ENCODE measurements around the gene PRUNE2.
"Not testable (repeated sequence)": the region's sequence is repeated elsewhere in the genome, so short reads cannot be mapped to it uniquely, and the experiment has no call there.

The PRUNE2 gene

GRCh38 chr9:76595645-76596044, 310.3 kb downstream of the PRUNE2 start:
- no peak for DNase-seq (ENCODE audit: extremely low spot score)
- TF ChIP-seq TARDBP (IDR thresholded peaks at IDR 0.05) (no peak), ZNF384 (IDR thresholded peaks at IDR 0.05) (no peak), LEF1 (IDR thresholded peaks at IDR 0.05; ENCODE audit: borderline replicate concordance) (no peak), FOXM1 (IDR thresholded peaks at IDR 0.05; ENCODE audit: borderline replicate concordance) (no peak), ELF4 (IDR thresholded peaks at IDR 0.05) (no peak), FOXK2 (IDR thresholded peaks at IDR 0.05) (no peak)
- ChIA-PET CTCF (no interaction called here), POLR2A (no interaction called here)

DNA sequence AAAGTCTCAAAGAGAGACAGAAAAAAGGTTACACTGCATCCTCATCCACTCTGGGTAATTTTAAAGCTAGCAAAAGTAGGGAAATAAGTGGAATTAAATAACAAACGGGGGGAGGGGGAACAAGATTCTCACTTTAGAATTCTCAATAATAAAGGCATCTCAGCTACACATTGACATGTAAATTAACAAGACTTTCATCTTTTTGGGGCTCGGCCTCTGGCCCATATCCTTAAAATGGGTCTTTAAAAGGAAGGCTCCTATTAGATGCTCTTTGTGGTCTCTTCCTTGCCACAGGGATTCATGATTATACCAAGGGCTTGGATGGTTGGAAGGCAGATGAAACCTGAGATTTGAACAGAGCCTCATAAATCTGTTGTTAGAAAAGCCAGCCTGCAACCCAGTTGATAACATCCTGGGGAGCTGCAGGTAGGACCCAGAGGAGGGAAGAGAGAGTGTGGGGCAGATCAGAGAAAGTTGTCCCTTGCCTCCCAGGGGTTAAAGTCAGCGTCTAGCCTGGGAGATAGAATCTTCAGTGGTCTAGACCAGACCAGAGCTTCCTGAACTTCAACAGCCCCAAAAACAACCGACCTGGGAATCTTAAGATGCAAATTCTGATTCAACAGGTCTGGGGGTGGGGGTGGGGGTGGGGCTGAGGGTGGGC, 311.0 kb downstream of the PRUNE2 start:
- TF ChIP-seq ELF4 (IDR thresholded peaks at IDR 0.05) = no peak
- no peak for TF ChIP-seq SP1 (IDR thresholded peaks at IDR 0.05)
- no peak for TF ChIP-seq TARDBP (IDR thresholded peaks at IDR 0.05)
- no peak for TF ChIP-seq SUZ12 (IDR thresholded peaks at IDR 0.05)
- TF ChIP-seq NFRKB (IDR thresholded peaks at IDR 0.05) = no peak
- TF ChIP-seq BHLHE40 (IDR thresholded peaks at IDR 0.05; ENCODE audit: borderline replicate concordance) = no peak
- TF ChIP-seq ARNT (IDR thresholded peaks at IDR 0.05) = no peak
- no peak for TF ChIP-seq CTBP1 (IDR thresholded peaks at IDR 0.05; ENCODE audit: borderline replicate concordance)
- TF ChIP-seq, protein P1, sequence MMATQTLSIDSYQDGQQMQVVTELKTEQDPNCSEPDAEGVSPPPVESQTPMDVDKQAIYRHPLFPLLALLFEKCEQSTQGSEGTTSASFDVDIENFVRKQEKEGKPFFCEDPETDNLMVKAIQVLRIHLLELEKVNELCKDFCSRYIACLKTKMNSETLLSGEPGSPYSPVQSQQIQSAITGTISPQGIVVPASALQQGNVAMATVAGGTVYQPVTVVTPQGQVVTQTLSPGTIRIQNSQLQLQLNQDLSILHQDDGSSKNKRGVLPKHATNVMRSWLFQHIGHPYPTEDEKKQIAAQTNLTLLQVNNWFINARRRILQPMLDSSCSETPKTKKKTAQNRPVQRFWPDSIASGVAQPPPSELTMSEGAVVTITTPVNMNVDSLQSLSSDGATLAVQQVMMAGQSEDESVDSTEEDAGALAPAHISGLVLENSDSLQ (IDR thresholded peaks at IDR 0.05) = no peak
- no peak for TF ChIP-seq ZNF384 (IDR thresholded peaks at IDR 0.05)
- TF ChIP-seq FOXA1 (IDR thresholded peaks at IDR 0.05) = no peak
- no peak for TF ChIP-seq HDGF (IDR thresholded peaks at IDR 0.05; ENCODE audit: borderline replicate concordance)
- no peak for TF ChIP-seq LEF1 (IDR thresholded peaks at IDR 0.05; ENCODE audit: borderline replicate concordance)
- CTCF ChIA-PET = no interaction called here

GRCh38 chr9:76593961-76594735, 311.8 kb downstream of the PRUNE2 start:
- DNase-seq (ENCODE audit: extremely low spot score); CTCF ChIA-PET; POLR2A ChIA-PET: not testable (repeated sequence)

More for the DNA sequence above, 311.0 kb downstream of the PRUNE2 start:
- DNase-seq (ENCODE audit: extremely low spot score) = no peak
- POLR2A ChIA-PET = no interaction called here

DNA sequence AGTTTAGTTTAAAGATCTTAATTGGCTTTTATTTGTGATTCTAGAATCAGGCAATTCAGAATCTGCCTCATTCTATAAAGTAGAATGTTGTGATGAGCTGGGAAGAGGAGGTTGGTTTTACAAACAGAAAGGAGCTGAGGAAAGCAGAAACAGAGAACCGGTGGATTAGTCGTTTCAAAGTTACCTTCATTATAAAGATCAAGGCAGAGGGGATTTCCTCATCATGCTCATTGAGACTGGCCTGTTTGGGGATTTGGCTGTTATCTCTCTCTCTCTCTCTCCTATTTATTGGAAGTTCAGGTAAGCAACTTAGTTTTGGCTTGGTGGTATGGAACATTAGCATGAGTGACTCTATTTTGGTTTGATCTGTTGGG, 313.0 kb downstream of the PRUNE2 start:
- CTCF ChIA-PET = interaction anchor here (0.6 kb wide), 1 partner anchor 20 kb away, joined by 3 read pairs; no protein-coding TSS in a partner anchor
- no peak for DNase-seq (ENCODE audit: extremely low spot score)
- no peak for TF ChIP-seq TARDBP (IDR thresholded peaks at IDR 0.05)
- TF ChIP-seq SP1 (IDR thresholded peaks at IDR 0.05) = no peak
- no peak for TF ChIP-seq ELF4 (IDR thresholded peaks at IDR 0.05)
- no peak for TF ChIP-seq SUZ12 (IDR thresholded peaks at IDR 0.05)
- TF ChIP-seq FOXA1 (IDR thresholded peaks at IDR 0.05) = no peak
- TF ChIP-seq ZNF384 (IDR thresholded peaks at IDR 0.05) = no peak
- no peak for TF ChIP-seq L3MBTL2 (conservative IDR thresholded peaks at IDR 0.05)
- TF ChIP-seq, protein P1 (IDR thresholded peaks at IDR 0.05) = no peak
- no peak for TF ChIP-seq CTBP1 (IDR thresholded peaks at IDR 0.05; ENCODE audit: borderline replicate concordance)
- TF ChIP-seq LEF1 (IDR thresholded peaks at IDR 0.05; ENCODE audit: borderline replicate concordance) = no peak
- TF ChIP-seq BHLHE40 (IDR thresholded peaks at IDR 0.05; ENCODE audit: borderline replicate concordance) = no peak
- TF ChIP-seq NFRKB (IDR thresholded peaks at IDR 0.05) = no peak
- no peak for TF ChIP-seq FOXK2 (IDR thresholded peaks at IDR 0.05)
- TF ChIP-seq FOXM1 (IDR thresholded peaks at IDR 0.05; ENCODE audit: borderline replicate concordance) = no peak
- no peak for TF ChIP-seq HDGF (IDR thresholded peaks at IDR 0.05; ENCODE audit: borderline replicate concordance)
- TF ChIP-seq ARNT (IDR thresholded peaks at IDR 0.05) = no peak
- POLR2A ChIA-PET = no interaction called here

- ChIA-PET CTCF (interaction anchor here (0.6 kb wide), 1 partner anchor 19 kb away, joined by 3 read pairs; no protein-coding TSS in a partner anchor), POLR2A (no interaction called here)
- no peak for TF ChIP-seq FOXM1 (IDR thresholded peaks at IDR 0.05; ENCODE audit: borderline replicate concordance)
- DNase-seq (ENCODE audit: extremely low spot score) = no peak
Measured at GRCh38 chr9:76592091-76592973, 313.6 kb downstream of the PRUNE2 start.

DNA sequence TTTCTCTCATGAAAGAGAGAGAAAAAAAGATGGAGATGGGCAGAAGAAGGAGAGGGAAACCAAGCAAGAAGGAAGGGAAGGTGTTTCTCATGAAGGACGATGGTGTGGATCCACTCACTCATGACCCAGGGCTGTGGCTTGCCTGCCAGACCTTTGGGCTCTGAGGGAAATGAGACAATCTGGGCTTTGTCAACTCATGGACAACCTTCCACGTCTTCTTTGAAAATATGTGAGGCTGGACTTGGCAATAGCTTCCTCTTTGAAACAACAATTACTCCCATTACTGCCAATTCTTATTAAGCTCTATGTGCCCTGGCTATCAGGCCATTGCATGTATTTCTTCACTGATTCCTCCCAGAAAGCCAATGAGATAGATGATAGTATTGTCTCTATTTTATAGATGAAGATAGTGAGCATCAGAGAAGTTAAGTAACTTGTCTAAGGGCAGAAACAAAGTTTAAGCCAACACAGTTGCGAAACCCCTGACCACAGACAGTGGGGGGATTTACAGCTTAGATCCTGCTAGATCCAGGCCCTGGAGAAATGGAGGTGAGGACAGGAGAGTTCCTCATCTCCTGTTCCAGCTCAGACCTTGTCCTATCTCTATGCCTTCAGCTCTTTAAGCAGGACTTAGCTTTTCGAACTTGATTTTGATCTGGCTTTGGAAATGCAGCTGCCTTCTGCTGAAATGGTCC, 314.5 kb downstream of the PRUNE2 start:
- ChIA-PET POLR2A (no interaction called here), CTCF (interaction anchor here (0.5 kb wide), 1 partner anchor 17 kb away, joined by 4 read pairs; no protein-coding TSS in a partner anchor)
- DNase-seq (ENCODE audit: extremely low spot score) = no peak
- TF ChIP-seq FOXK2 (IDR thresholded peaks at IDR 0.05) (no peak), SUZ12 (IDR thresholded peaks at IDR 0.05) (no peak), CTBP1 (IDR thresholded peaks at IDR 0.05; ENCODE audit: borderline replicate concordance) (no peak), SP1 (IDR thresholded peaks at IDR 0.05) (no peak), FOXA1 (IDR thresholded peaks at IDR 0.05) (no peak), TARDBP (IDR thresholded peaks at IDR 0.05) (no peak), L3MBTL2 (conservative IDR thresholded peaks at IDR 0.05) (no peak), HDGF (IDR thresholded peaks at IDR 0.05; ENCODE audit: borderline replicate concordance) (no peak), LEF1 (IDR thresholded peaks at IDR 0.05; ENCODE audit: borderline replicate concordance) (no peak), NFRKB (IDR thresholded peaks at IDR 0.05) (no peak), FOXM1 (IDR thresholded peaks at IDR 0.05; ENCODE audit: borderline replicate concordance) (no peak), ELF4 (IDR thresholded peaks at IDR 0.05) (no peak), ARNT (IDR thresholded peaks at IDR 0.05) (no peak), BHLHE40 (IDR thresholded peaks at IDR 0.05; ENCODE audit: borderline replicate concordance) (no peak)
- TF ChIP-seq, protein P1 (IDR thresholded peaks at IDR 0.05) = no peak

All from HEK293T (cell line).